ENCODE measurements around the gene NUMBL. TPM values are rescaled to one million over a fixed set of nuclear protein-coding genes. Genes with fewer than 3 reads are reported as not detected.
"Not testable (repeated sequence)": the region's sequence is repeated elsewhere in the genome, so short reads cannot be mapped to it uniquely, and the experiment has no call there.

The NUMBL gene
- total RNA-seq, 1 donor from 2014 or later = 20.6 TPM

DNA sequence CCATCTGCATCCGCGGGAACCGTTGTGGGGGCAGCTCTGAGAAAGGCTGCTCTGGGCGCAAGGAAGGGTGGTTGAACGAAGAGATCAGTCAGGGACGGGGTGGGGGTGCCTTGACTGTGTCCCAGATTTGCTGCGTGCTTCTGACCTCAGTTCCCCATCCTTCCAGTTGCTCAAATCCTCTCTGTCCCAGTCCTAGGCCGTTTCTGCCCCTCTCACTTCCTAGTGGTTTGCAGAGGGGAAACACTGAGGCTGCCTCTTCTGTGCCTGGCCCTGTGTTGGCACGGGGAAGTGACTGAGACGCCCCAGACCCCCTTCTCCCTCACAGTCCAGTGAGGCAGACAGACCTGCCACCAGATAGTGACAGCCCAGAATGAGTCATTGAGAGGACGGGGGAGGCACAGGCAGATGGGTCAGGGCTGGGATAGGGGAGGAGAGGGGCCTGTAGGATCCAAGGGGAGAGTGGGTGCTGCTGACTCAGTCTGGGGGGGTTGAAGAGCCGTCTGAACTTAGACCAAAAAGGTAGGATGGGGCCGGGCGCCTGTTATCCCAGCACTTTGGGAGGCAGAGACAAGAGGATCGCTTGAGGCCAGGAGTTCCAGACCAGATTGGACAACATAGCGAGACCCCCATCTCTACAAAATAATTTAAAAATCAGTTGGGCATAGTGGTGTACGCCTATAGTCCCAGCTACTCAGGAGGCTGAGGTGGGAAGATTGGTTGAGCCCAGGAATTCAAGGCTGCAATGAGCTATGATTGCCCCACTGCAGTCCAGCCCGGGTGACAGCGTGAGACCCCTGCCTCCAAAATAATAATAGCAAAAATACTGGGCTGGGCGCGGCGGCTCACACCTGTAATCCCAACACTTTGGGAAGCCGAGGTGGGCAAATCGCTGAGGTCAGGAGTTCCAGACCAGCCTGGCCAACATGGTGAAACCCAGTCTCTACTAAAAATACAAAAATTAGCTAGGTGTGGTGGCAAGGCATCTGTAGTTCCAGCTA lies 26.5 kb downstream of the NUMBL start:
- Mint-ChIP-seq H3K4me3 (peak overlapping the region; percentile 80), H3K4me1 (ENCODE audit: low read depth) (peaks cover 20% of the 10 kb centered on the region), H3K27me3 (ENCODE audit: insufficient read depth) (peaks cover 2% of the 10 kb centered on the region), H3K36me3 (ENCODE audit: low read depth) (peaks cover 8% of the 10 kb centered on the region), H3K9me3 (no peaks in the 10 kb centered on the region), H3K27ac (peak overlapping the region; percentile 86)
- DNase-seq (ENCODE audit: low spot score) = no peak
- intact Hi-C loops (cut with micrococcal nuclease) = loop anchor here (1.0 kb wide), 7 partner anchors 26 to 598 kb away; partner anchors contain the start of genes ACTMAP, NUMBL and RAB4B

DNA sequence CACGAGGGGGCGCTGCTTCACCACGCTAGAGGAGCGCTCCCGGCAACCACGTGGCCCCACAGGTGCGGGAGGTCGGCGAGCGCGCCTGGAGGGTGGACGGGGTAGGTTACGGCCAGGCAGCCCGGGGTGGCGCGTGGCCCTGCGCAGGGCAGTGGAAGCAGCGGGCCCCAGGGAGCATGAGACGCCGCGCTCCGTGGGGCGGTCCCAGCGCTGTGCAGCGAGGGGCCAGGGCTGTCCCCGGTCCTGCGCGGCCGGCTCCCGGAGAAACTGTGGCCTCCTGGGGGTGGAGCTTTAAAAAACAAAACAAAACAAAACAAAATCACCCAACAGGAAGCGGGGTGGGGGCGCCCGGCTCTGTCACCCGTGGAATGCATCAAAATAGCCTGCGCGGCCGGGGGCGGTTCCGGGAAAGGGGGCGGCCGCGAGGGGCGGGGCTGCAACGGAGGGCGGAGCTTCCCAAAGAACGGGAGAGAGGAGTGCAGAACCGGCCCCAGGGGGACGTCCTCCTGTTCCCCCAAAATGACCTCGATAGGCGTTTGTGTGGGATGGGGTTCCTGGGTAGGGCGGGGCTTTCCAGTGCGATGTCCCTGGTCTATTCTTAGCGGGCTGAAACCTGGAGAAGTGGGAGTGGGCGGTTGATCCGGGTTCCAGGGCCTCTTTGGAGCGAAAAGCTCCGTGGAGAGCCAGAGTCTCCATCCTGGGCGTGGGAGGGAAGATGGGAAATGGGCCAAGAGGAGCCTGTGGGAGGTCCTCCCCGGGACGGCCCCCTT lies 27.3 kb downstream of the NUMBL start:
- no peaks in the 10 kb centered on the region for H3K9me3 Mint-ChIP-seq
- peaks cover 2% of the 10 kb centered on the region for H3K27me3 Mint-ChIP-seq (ENCODE audit: insufficient read depth)
- H3K27ac Mint-ChIP-seq = peak overlapping the region; percentile 86
- peaks cover 20% of the 10 kb centered on the region for H3K4me1 Mint-ChIP-seq (ENCODE audit: low read depth)
- intact Hi-C loops (cut with micrococcal nuclease) = loop anchor here (1.0 kb wide), 9 partner anchors 27 to 599 kb away; partner anchors contain the start of genes ACTMAP, NUMBL and RAB4B
- peak; percentile 87 for DNase-seq (ENCODE audit: low spot score)
- H3K4me3 Mint-ChIP-seq = peak overlapping the region; percentile 80
- H3K36me3 Mint-ChIP-seq (ENCODE audit: low read depth) = peaks cover 4% of the 10 kb centered on the region

DNA sequence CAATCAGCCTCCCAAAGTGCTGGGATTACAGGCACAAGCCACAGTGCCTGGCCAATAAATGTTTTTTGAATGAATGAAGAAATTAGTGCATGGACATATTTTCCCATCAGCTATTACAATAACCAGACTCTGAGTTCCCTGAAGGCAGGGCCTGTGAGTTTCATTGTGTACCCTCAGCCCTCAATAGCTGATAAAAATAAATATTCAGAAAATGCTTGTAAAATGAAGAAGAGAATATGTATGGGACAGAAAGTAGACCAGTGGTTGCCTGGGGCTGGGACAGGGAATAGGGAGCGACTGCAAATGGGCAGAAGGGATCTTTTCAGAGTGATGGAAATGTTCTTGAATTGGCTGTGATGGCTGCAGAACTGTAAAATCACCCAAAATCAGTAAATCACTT lies 28.8 kb downstream of the NUMBL start:
- intact Hi-C loops (cut with micrococcal nuclease) = loop anchor here (1.0 kb wide), 2 partner anchors 158 to 483 kb away; no protein-coding TSS in a partner anchor
- Mint-ChIP-seq H3K27ac (no peak overlapping the region), H3K4me3 (peak overlapping the region; percentile 15), H3K4me1 (ENCODE audit: low read depth) (peaks cover 15% of the 10 kb centered on the region), H3K9me3 (no peaks in the 10 kb centered on the region), H3K36me3 (ENCODE audit: low read depth) (no peaks in the 10 kb centered on the region), H3K27me3 (ENCODE audit: insufficient read depth) (peaks cover 4% of the 10 kb centered on the region)
- no peak for DNase-seq (ENCODE audit: low spot score)

GRCh38 chr19:40659566-40659965 lies 30.9 kb downstream of the NUMBL start:
- H3K36me3 Mint-ChIP-seq (ENCODE audit: low read depth) = no peaks in the 10 kb centered on the region
- intact Hi-C loops (cut with micrococcal nuclease) = no loop called here
- DNase-seq (ENCODE audit: low spot score) = no peak

GRCh38 chr19:40659116-40659515 lies 31.3 kb downstream of the NUMBL start:
- no peak overlapping the region for H3K4me3 Mint-ChIP-seq
- intact Hi-C loops (cut with micrococcal nuclease) = no loop called here
- H3K27ac Mint-ChIP-seq = no peak overlapping the region
- H3K36me3 Mint-ChIP-seq (ENCODE audit: low read depth) = no peaks in the 10 kb centered on the region
- peaks cover 10% of the 10 kb centered on the region for H3K4me1 Mint-ChIP-seq (ENCODE audit: low read depth)
- DNase-seq (ENCODE audit: low spot score) = no peak
- peaks cover 4% of the 10 kb centered on the region for H3K27me3 Mint-ChIP-seq (ENCODE audit: insufficient read depth)
- no peaks in the 10 kb centered on the region for H3K9me3 Mint-ChIP-seq

More at GRCh38 chr19:40659566-40659965, 30.9 kb downstream of the NUMBL start:
- Mint-ChIP-seq H3K27me3 (ENCODE audit: insufficient read depth) (peaks cover 4% of the 10 kb centered on the region), H3K4me3 (no peak overlapping the region), H3K27ac (no peak overlapping the region), H3K4me1 (ENCODE audit: low read depth) (peaks cover 10% of the 10 kb centered on the region), H3K9me3 (no peaks in the 10 kb centered on the region)

GRCh38 chr19:40658031-40658430 lies 32.4 kb downstream of the NUMBL start:
- intact Hi-C loops (cut with micrococcal nuclease) = no loop called here
- H3K36me3 Mint-ChIP-seq (ENCODE audit: low read depth) = no peaks in the 10 kb centered on the region
- no peaks in the 10 kb centered on the region for H3K9me3 Mint-ChIP-seq
- H3K4me1 Mint-ChIP-seq (ENCODE audit: low read depth) = no peaks in the 10 kb centered on the region
- no peak for DNase-seq (ENCODE audit: low spot score)
- no peak overlapping the region for H3K27ac Mint-ChIP-seq
- H3K4me3 Mint-ChIP-seq = no peak overlapping the region
- peaks cover 4% of the 10 kb centered on the region for H3K27me3 Mint-ChIP-seq (ENCODE audit: insufficient read depth)

DNA sequence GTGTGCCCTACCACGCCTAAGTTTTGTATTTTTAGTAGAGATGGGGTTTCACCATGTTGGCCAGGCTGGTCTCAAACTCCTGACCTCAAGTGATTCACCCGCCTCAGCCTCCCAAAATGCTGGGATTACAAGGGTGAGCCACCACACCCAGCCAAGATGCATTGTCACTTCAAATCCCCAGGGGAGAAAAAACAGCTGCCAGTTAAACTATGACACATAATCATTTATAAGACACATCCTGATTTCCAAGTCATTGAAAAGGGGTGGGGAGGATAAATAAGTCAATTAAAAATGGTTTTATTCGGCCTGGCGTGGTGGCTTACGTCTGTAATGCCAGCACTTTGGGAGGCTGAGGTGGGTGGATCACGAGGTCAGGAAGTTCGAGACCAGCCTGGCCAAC lies 34.8 kb downstream of the NUMBL start:
- H3K9me3 Mint-ChIP-seq; intact Hi-C loops (cut with micrococcal nuclease); H3K27me3 Mint-ChIP-seq (ENCODE audit: insufficient read depth); H3K4me3 Mint-ChIP-seq; H3K4me1 Mint-ChIP-seq (ENCODE audit: low read depth); H3K36me3 Mint-ChIP-seq (ENCODE audit: low read depth); DNase-seq (ENCODE audit: low spot score); H3K27ac Mint-ChIP-seq: not testable (repeated sequence)

- intact Hi-C loops (cut with micrococcal nuclease); H3K36me3 Mint-ChIP-seq (ENCODE audit: low read depth); DNase-seq (ENCODE audit: low spot score); H3K4me1 Mint-ChIP-seq (ENCODE audit: low read depth); H3K27ac Mint-ChIP-seq; H3K9me3 Mint-ChIP-seq; H3K27me3 Mint-ChIP-seq (ENCODE audit: insufficient read depth); H3K4me3 Mint-ChIP-seq: not testable (repeated sequence)
Observed at GRCh38 chr19:40652303-40652702, 38.1 kb downstream of the NUMBL start.

- peaks cover 4% of the 10 kb centered on the region for H3K4me1 Mint-ChIP-seq (ENCODE audit: low read depth)
- H3K36me3 Mint-ChIP-seq (ENCODE audit: low read depth) = no peaks in the 10 kb centered on the region
- intact Hi-C loops (cut with micrococcal nuclease) = no loop called here
- no peaks in the 10 kb centered on the region for H3K9me3 Mint-ChIP-seq
- no peak for DNase-seq (ENCODE audit: low spot score)
- no peak overlapping the region for H3K27ac Mint-ChIP-seq
- no peak overlapping the region for H3K4me3 Mint-ChIP-seq
- no peaks in the 10 kb centered on the region for H3K27me3 Mint-ChIP-seq (ENCODE audit: insufficient read depth)
Observed at GRCh38 chr19:40650749-40651305, 39.6 kb downstream of the NUMBL start.

GRCh38 chr19:40649903-40650675 lies 40.4 kb downstream of the NUMBL start:
- H3K27me3 Mint-ChIP-seq (ENCODE audit: insufficient read depth); H3K36me3 Mint-ChIP-seq (ENCODE audit: low read depth); intact Hi-C loops (cut with micrococcal nuclease): not testable (repeated sequence)

GRCh38 chr19:40646743-40647254 lies 43.7 kb downstream of the NUMBL start:
- H3K36me3 Mint-ChIP-seq (ENCODE audit: low read depth) = no peaks in the 10 kb centered on the region
- intact Hi-C loops (cut with micrococcal nuclease) = no loop called here
- peaks cover 7% of the 10 kb centered on the region for H3K4me1 Mint-ChIP-seq (ENCODE audit: low read depth)
- H3K4me3 Mint-ChIP-seq = no peak overlapping the region
- DNase-seq (ENCODE audit: low spot score) = no peak
- no peaks in the 10 kb centered on the region for H3K27me3 Mint-ChIP-seq (ENCODE audit: insufficient read depth)
- no peak overlapping the region for H3K27ac Mint-ChIP-seq
- no peaks in the 10 kb centered on the region for H3K9me3 Mint-ChIP-seq

More at GRCh38 chr19:40649903-40650675, 40.4 kb downstream of the NUMBL start:
- not testable (repeated sequence) for H3K9me3 Mint-ChIP-seq; H3K4me1 Mint-ChIP-seq (ENCODE audit: low read depth); DNase-seq (ENCODE audit: low spot score); H3K4me3 Mint-ChIP-seq; H3K27ac Mint-ChIP-seq

- H3K36me3 Mint-ChIP-seq (ENCODE audit: low read depth) = no peaks in the 10 kb centered on the region
- no peak overlapping the region for H3K4me3 Mint-ChIP-seq
- no peaks in the 10 kb centered on the region for H3K9me3 Mint-ChIP-seq
- intact Hi-C loops (cut with micrococcal nuclease) = no loop called here
- H3K27me3 Mint-ChIP-seq (ENCODE audit: insufficient read depth) = no peaks in the 10 kb centered on the region
- no peak overlapping the region for H3K27ac Mint-ChIP-seq
- peaks cover 7% of the 10 kb centered on the region for H3K4me1 Mint-ChIP-seq (ENCODE audit: low read depth)
- DNase-seq (ENCODE audit: low spot score) = no peak
Observed at GRCh38 chr19:40642757-40643305, 47.6 kb downstream of the NUMBL start.

Measured in activated T-helper 1 cell treated with anti-CD3 and anti-CD28 coated beads, Interleukin-12 subunit alpha, Interleukin-12 subunit beta, Interleukin-2, Interleukin-4 antibody, amounts not matched to agents 30 ng/mL and 10 ng/mL and 1 ng/mL, durations not matched to agents 14 hours and 24 hours and 36 hours (primary cell).